Tibial artery (tissue), 4 donors: ENCODE data around the gene KLHL10.
"Not testable (repeated sequence)": the region's sequence is repeated elsewhere in the genome, so short reads cannot be mapped to it uniquely, and the experiment has no call there.

Experiments used
- DNase-seq, 2 donors: peaks; one replicate each; pipeline ENCODE4 v3.0.0-alpha.2; 2019
- H3K27ac ChIP-seq, 2 donors: fragments of 200-600 bp; sonication (generic) in 1 of 2; 1 replicate in 1 of 2; 2 replicates in 1 of 2; pipeline ENCODE4 v1.5.1; 2018 to 2019; ENCODE audit warnings: mild to moderate bottlenecking in 1 of 2
- H3K27me3 ChIP-seq, 2 donors: fragments of 200-600 bp; sonication (generic) in 1 of 2; one replicate each; pipeline versions ENCODE4 v1.5.1 to v1.6.0; 2016 to 2019
- H3K36me3 ChIP-seq, 3 donors: fragments of 200-600 bp; sonication (generic) in 2 of 3; one replicate each; pipeline ENCODE4 v1.5.1; 2016 to 2019; ENCODE audit warnings: mild to moderate bottlenecking in 2 of 3
- H3K4me1 ChIP-seq, 4 donors: fragments of 200-600 bp; sonication (generic) in 2 of 4; 1 replicate in 3 of 4; 2 replicates in 1 of 4; pipeline ENCODE4 v1.5.1; 2016 to 2019
- H3K4me3 ChIP-seq, 2 donors: fragments of 200-600 bp; sonication (generic) in 1 of 2; 1 replicate in 1 of 2; 2 replicates in 1 of 2; pipeline ENCODE4 v1.5.1; 2018 to 2019; ENCODE audit warnings: mild to moderate bottlenecking in 2 of 2
- H3K9me3 ChIP-seq, 3 donors: fragments of 200-600 bp; sonication (generic) in 1 of 3; one replicate each; pipeline ENCODE4 v1.5.1; 2016 to 2019
- intact Hi-C: fragments of 100-400 bp; cut with DNase I; formaldehyde crosslinking; loops from one replicate; pipeline ENCODE4 v1.15.0; 2023; ENCODE audit warnings: low total_unique reads
- TF ChIP-seq, protein P1 (sequence below), 2 experiments: fragments of 200-600 bp in 1 of 2; fragments of 450-650 bp in 1 of 2; IDR thresholded peaks; one replicate each; pipeline ENCODE4 v1.5.1; 2017 to 2019; ENCODE audit warnings: antibody characterized with exemption in 2 of 2, mild to moderate bottlenecking in 1 of 2, moderate library complexity in 1 of 2

The KLHL10 gene

DNA sequence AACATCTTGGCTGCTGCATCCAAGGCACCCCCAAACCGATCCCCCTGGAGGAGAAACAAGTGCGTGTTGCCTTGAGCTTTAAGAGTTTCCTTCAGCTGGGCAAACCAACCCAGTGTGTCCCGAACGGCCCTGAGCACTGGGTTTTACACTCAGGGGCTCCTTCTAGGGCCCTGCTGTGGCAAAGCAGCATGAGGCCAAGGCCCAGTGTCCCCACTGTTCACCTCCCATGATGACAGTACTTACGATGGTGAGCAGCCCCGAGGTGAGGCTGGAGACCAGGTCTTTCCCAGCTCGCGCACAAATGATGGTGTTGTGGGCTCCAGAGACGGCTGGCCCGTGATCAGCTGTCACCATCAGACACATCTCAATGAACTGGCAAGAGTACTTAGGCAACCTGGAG, 34.2 kb downstream of the KLHL10 start:
- peaks cover 37 to 88% (median 69%) of the 10 kb centered on the region in 3 donors for H3K36me3 ChIP-seq
- no peak overlapping the region for H3K27ac ChIP-seq
- no peak for DNase-seq
- no peaks in the 10 kb centered on the region for H3K27me3 ChIP-seq
- intact Hi-C loops = no loop called here
- no peaks in the 10 kb centered on the region for H3K4me1 ChIP-seq
- H3K4me3 ChIP-seq = no peak overlapping the region
- TF ChIP-seq, protein P1, sequence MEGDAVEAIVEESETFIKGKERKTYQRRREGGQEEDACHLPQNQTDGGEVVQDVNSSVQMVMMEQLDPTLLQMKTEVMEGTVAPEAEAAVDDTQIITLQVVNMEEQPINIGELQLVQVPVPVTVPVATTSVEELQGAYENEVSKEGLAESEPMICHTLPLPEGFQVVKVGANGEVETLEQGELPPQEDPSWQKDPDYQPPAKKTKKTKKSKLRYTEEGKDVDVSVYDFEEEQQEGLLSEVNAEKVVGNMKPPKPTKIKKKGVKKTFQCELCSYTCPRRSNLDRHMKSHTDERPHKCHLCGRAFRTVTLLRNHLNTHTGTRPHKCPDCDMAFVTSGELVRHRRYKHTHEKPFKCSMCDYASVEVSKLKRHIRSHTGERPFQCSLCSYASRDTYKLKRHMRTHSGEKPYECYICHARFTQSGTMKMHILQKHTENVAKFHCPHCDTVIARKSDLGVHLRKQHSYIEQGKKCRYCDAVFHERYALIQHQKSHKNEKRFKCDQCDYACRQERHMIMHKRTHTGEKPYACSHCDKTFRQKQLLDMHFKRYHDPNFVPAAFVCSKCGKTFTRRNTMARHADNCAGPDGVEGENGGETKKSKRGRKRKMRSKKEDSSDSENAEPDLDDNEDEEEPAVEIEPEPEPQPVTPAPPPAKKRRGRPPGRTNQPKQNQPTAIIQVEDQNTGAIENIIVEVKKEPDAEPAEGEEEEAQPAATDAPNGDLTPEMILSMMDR (IDR thresholded peaks at IDR 0.05) = no peak
- no peaks in the 10 kb centered on the region for H3K9me3 ChIP-seq

DNA sequence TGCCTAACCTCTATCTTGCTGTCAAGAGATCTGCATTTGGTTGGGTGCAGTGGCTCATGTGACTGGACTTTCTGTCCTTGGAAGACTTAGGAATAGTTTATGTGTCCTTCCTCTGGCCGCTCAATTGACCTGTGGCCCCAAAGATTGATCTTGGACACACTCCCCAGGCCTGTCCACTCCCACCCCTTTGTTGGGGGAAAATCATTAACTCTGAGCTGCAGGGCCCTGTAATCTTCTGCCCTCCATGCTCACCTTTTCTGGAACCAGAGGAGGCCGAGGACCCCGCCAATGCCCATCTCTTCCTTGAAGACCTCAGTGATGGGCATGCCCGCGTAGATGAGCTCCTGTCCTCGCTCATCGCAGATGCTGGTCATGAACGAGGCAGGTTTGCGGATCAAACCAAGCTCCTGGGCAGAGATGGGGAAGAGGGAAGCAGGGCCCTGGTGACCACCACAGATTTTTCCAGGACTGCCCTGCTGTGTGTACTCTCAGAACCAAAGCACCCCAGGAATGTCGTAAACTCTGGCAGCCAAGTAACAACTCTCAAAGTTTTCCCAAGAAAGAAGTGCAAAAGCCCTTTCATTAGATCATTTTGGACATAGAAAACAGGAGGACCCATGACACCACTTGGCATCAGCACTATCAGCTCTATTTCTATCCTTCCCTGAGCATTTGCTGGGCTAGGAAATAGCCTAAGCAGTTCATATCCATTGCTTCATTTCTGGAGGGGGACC, 36.1 kb downstream of the KLHL10 start:
- DNase-seq = no peak
- H3K9me3 ChIP-seq = no peaks in the 10 kb centered on the region
- no peaks in the 10 kb centered on the region for H3K27me3 ChIP-seq
- intact Hi-C loops = no loop called here
- TF ChIP-seq, protein P1 (IDR thresholded peaks at IDR 0.05) = no peak
- H3K4me3 ChIP-seq = no peak overlapping the region
- peaks cover 56 to 94% (median 83%) of the 10 kb centered on the region in 3 donors for H3K36me3 ChIP-seq
- no peaks in the 10 kb centered on the region for H3K4me1 ChIP-seq
- H3K27ac ChIP-seq = no peak overlapping the region

DNA sequence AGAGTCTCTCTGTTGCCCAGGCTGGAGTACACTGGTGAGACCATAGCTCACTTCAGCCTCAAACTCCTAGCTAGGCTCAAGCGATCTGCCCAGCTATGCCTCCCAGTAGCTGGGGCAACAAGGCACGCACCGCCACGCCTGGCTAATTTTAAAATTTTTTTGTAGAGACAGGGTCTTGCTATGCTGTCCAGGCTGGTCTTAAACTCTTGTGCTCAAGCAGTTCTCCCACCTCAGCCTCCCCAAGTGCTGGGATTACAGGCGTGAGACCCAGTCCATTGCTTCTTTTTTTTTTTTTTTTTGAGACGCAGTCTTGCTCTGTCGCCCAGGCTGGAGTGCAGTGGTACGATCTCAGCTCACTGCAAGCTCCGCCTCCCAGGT, 36.7 kb downstream of the KLHL10 start:
- intact Hi-C loops, H3K27ac ChIP-seq, H3K4me3 ChIP-seq, H3K27me3 ChIP-seq, H3K9me3 ChIP-seq, DNase-seq, H3K4me1 ChIP-seq: not testable (repeated sequence)
- H3K36me3 ChIP-seq = peaks cover 59 to 94% (median 83%) of the 10 kb centered on the region in 3 donors

DNA sequence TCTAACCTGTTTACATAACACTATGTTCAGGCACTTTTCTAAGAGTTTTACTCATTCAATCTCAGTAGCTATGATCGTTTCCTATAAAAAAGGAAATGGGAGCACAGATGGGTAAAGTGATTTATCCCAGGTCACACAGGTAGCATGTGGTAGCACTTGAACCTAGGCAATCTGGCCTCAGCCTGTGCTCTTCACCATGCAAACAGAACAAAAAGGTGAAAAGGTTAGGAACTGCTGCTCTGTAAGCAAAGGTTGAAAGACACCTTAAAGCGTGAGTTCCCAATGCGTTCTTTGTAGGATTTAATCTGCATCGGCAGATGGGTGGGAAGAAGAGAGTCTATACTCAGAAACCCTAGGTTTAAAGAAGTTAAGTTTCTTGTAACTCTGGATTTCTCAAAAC, 42.5 kb downstream of the KLHL10 start:
- Histone ChIP-seq H3K9me3 (no peaks in the 10 kb centered on the region), H3K27me3 (no peaks in the 10 kb centered on the region), H3K4me1 (no peaks in the 10 kb centered on the region), H3K27ac (no peak overlapping the region), H3K4me3 (no peak overlapping the region), H3K36me3 (peaks cover 61 to 89% (median 64%) of the 10 kb centered on the region in 3 donors)
- no peak for DNase-seq
- intact Hi-C loops = loop anchor here (10.0 kb wide), 1 partner anchor 145 kb away; the partner anchor contains the start of gene HAP1
- TF ChIP-seq, protein P1 (IDR thresholded peaks at IDR 0.05) = no peak

DNA sequence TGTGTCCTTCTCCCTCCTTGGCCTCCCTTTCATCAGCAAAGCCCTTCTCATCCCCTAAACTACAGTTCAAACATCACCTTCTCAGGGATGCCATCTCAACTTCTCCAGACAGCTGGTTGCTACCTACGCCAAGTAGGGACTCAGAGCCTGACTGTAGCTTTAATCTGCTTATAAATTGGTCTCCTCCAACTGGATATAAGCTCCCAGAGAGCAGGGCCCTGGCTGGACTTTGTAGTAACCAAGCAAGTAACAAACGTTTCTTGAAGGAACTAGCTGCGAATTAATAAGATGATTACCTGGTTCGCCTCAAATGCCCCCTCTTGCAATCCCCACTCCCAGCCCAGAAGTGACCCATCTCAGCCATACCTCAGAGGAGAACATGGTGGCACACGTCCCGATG, 45.1 kb downstream of the KLHL10 start:
- no peaks in the 10 kb centered on the region for H3K27me3 ChIP-seq
- H3K36me3 ChIP-seq = peaks cover 71 to 95% (median 78%) of the 10 kb centered on the region in 3 donors
- no peak overlapping the region for H3K27ac ChIP-seq
- TF ChIP-seq, protein P1 (IDR thresholded peaks at IDR 0.05) = no peak
- H3K4me3 ChIP-seq = no peak overlapping the region
- H3K9me3 ChIP-seq = no peaks in the 10 kb centered on the region
- H3K4me1 ChIP-seq = no peaks in the 10 kb centered on the region
- DNase-seq = no peak
- intact Hi-C loops = loop anchor here (10.0 kb wide), 1 partner anchor 148 kb away; the partner anchor contains the start of gene HAP1

DNA sequence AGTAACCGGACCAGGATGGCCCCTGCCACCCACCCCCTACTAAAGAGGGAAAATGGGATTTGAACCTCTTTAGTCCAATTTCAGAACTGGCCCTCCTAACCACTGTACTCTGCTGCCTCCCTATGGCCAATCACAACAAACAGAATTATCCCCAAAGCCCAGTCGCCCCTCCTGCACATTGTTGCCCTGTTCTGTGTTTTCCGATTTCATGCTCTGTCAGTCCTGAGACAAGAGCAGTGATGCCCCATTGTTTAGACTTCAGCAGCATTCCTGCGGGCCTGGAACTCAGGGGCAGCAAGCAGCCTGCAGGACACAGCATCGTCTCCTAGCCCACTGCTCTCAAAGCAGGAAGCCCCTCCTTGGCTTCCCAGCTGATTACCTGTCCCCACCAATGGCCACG, 48.1 kb downstream of the KLHL10 start:
- no peaks in the 10 kb centered on the region for H3K9me3 ChIP-seq
- TF ChIP-seq, protein P1 (IDR thresholded peaks at IDR 0.05) = no peak
- no peak overlapping the region for H3K4me3 ChIP-seq
- H3K36me3 ChIP-seq = peaks cover 73 to 96% (median 76%) of the 10 kb centered on the region in 3 donors
- intact Hi-C loops = loop anchor here (10.0 kb wide), 1 partner anchor 151 kb away; the partner anchor contains the start of gene HAP1
- no peaks in the 10 kb centered on the region for H3K4me1 ChIP-seq
- H3K27ac ChIP-seq = no peak overlapping the region
- no peak for DNase-seq
- no peaks in the 10 kb centered on the region for H3K27me3 ChIP-seq
